T47D (cell line): ENCODE data around the gene SLC6A6.

Experiments used
- DNase-seq, 2 experiments: peaks; one replicate each; pipeline versions ENCODE4 v3.0.0 to v3.0.0-alpha.2; 2011 to 2012; ENCODE audit warnings: low read depth in 1 of 2, low spot score in 1 of 2
- JUND ChIP-seq: IDR thresholded peaks from 2 replicates; pipeline ENCODE4 v1.6.1; 2012; ENCODE audit warnings: low read depth
- in situ Hi-C: cut with HindIII; loops from 2 replicates; pipeline ENCODE4 v1.10.0; 2016; ENCODE audit warnings: low sequenced_read_pairs, low pct_unique_long_range_greater_than_20kb

Gene SLC6A6

DNA sequence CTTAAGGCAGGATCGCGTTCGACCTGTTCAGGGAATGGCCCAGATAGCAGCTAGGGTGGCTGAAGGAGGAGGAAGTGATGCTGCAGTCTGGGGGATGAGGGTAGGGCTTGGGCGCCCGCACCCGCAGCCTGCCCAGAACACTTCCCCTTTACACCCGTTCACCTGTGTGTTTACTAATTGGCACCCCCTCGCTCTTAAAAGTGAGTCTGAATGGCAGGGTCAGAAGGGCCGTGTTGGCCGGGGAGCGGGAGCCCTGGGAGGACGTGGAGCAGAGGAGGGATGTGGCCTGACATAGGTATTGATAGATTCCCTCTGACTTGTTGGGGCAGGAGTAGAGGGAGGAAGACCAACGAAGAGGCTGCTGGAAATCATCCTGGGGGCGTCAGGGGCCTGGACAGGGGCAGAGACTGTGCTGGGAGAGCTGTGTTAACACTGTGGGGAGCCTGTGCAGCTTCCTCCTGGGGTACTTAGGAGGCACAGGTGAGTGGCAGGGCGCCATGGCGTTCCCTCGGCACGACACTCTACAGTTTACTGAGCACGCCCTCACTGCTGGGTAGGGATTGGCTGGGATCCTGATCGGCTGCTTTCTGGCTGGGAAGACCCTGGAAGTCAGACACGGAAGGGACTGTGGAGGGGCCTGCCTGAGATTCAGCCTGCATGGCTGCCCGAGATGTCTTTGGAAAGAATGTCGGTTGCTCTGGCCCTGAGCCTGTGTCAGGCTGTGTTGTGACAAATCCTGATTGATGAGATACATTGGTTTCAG lies 51.7 kb downstream of the SLC6A6 start:
- no peak for TF ChIP-seq JUND
- no peak for DNase-seq
- in situ Hi-C loops: no loop called here

DNA sequence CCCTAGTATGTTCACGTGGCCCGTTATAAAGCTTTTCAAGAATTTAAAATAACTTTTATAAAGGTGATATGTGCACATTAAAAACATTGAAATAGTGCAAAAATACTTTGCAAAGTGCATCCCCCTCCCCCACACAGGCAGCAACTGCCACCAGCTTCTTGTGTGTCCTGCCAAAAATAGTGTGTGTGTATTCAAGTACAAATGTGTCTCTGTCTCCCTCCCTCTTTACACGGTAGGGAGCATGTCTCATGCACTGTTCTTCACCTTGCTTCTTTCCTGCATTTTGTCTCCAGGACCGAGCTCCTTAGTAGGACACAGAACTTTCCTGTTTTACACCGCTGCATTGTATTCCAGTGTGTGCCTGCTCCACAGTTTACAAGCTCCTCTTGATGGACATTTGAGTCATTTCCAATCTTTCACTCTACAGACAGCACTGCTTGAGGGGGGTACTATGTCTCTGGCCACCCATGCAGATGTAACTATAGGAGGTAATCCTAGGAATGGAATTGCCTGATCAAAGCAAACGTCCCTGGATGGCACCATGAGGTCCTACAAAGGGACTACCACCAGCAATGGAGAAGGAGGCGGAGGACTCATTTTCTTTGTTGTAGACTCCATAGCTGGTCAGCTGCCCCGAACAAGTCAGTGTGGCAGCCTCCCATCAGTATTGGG lies 52.4 kb downstream of the SLC6A6 start:
- in situ Hi-C loops: no loop called here
- TF ChIP-seq JUND: no peak
- no peak for DNase-seq

DNA sequence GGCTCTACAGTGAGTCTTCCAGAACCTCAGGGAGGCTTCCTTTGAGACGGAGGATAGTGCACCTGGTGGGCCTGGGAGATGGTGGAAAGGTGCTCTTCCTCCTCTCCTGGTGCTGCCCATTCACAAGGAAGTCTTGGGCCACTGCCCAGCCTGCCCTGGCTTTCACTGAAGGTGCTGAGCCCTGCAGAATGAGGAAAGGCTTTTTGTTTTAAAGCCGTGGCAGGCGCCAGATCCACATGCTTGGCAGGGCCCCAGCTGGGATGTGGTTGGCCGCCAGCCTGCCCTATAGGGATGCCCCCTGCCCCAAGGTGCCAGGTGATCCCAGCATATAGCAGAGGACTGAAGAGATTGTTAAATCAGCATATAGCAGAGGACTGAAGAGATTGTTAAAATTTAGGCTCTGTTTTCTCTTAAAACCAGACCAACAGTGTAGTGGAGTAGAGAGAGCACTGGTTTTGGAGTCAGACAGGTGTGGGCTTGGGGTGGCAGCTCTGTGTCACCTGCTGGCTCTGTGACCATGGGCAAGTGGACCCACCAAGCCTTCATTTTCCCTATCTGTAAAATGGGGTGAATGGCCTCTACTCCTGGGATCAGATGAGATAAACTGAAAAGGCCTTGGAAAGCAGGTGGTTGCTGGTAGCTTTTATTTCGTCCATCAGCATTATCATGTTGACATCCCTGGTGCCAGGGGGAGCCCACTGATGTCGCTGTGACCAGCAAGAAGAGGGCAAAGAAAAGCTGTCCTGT lies 53.3 kb downstream of the SLC6A6 start:
- in situ Hi-C loops: no loop called here
- no peak for DNase-seq
- TF ChIP-seq JUND: no peak

DNA sequence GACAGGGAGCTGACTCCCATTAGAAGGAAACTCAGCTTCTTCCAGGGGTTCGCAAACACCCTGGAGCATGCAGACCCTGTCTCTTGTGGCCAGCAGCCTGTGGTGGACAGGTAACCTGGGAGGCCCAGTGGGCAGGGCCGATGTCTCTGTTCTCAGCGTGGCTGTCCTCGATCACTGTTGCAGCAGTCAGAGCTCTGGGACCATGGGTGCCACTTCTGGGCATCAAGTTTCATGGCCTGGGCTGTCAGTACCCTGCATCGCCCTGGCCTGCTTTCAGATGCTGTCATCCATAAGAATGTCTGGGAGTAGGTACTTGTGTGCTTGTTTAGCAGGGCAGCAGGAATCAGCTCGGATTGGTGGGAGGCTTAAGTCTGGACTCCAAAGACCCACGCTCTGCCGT lies 54.4 kb downstream of the SLC6A6 start:
- no peak for DNase-seq
- in situ Hi-C loops: no loop called here
- TF ChIP-seq JUND: no peak

DNA sequence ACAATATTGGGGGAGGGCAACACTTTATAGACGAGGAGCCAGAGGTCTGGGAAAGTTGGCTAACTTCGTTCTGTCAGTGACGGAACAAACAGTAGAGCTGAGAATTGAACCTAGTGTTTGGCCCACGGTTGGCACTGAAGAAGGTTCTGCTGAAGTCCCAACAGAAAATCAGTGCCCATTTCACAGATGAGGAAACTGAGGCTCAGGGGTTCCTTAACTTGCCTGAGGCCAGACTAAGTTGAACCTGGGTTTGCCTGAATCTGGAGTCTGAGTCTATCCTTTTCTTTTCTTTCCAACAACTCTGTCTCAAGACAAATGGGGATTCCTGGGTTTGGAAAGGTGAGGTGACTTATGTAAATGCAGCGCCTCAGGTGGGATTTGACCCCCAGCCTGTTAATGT lies 55.1 kb downstream of the SLC6A6 start:
- DNase-seq: no peak
- no peak for TF ChIP-seq JUND
- in situ Hi-C loops: no loop called here

DNA sequence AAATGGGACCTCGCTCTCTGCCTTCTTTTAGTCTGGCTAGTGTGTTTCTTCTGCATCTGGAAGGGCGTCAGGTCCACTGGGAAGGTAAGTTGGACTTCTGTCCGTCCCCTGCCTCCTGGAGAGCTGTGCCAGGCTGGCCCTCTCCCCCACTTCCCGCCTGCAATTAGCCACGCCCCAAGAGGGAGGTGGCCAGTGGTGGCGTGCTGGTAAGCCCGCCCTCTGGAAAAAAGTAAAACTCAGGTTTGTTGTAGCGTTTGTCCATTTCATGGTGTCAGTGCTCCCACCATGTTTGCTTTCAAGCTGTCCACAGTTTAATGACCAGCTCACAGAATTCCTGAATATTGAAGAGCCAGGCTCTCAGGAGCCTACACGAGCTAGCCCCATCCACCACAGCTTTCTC lies 55.6 kb downstream of the SLC6A6 start:
- no peak for TF ChIP-seq JUND
- in situ Hi-C loops: no loop called here
- DNase-seq: no peak

DNA sequence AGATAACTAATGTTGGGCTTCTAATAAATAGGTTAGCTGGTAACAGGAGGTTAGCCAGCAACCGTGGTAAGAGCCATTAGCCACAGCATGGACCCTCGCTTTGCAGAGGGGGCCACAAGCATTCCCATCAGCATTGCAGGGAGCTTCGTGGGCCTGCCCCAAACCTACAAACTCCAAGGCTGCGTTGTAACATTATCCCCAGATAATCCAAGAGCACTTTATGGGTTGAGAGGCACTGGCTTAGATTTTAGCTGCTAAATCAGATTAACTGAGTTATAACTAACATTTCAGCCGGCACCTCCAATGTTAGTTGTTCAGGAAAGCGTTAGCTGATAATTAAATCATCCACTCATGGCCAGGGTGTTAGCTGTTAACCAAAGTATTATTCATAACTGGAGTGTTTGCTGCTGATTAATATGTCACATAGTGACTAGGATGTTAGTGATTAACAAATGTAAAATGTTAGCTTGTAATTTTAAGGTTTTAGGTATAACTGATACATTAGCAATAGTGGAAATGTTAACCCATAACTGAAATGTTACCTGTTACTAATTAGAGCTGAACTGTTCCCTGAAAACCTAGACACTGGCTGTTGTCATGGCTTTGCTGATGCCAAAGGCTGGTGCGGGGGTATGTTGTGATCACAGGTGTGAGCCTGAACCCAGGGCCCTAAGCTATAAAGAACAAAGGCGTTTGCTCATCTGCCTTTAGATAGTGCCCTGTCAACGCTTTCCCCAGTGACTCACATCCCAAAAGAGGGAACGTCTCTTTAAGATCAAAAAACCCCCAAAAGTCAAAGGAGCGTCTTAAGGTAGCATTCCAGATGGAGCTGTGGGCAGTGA lies 56.2 kb downstream of the SLC6A6 start:
- no peak for TF ChIP-seq JUND
- in situ Hi-C loops: no loop called here
- DNase-seq: no peak

DNA sequence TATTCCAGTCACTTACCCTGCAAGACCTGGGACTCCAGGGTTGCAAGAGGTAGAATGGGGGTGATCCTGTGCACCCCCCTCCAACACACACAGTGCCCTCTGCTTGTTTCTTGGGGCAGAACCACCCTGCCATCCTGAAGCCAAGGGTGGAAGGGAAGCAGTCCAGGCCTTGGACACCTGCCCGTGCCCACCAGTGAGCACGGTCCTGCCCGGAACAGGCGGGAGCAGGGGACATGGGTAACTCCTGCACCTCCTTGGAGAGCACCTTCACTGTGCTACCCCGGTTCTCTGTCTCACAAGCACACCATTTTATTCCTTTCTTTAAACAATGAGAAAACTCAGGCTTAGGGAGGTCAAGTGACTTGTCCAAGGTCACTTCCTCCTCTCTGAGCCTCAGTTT lies 57.0 kb downstream of the SLC6A6 start:
- TF ChIP-seq JUND: no peak
- DNase-seq: no peak
- in situ Hi-C loops: no loop called here

DNA sequence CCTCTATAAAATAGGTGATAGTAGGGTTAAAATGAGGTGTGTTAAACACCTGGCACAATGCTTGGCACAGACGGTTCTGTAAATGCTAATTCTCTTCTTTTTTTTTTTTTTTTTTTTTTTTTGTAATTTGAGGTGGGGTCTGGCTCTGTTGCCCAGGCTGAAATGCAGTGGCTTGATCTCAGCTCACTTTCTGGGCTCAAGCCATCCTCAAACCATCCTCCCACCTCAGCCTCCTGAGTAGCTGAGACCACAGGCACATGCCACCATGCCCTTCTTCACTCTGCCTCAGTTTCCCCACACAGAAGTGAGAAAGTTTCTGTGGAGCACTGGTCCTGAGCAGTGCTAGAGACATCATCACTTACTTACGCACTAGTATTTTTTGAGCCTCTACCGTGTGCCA lies 57.4 kb downstream of the SLC6A6 start:
- no peak for DNase-seq
- TF ChIP-seq JUND: no peak
- in situ Hi-C loops: no loop called here

DNA sequence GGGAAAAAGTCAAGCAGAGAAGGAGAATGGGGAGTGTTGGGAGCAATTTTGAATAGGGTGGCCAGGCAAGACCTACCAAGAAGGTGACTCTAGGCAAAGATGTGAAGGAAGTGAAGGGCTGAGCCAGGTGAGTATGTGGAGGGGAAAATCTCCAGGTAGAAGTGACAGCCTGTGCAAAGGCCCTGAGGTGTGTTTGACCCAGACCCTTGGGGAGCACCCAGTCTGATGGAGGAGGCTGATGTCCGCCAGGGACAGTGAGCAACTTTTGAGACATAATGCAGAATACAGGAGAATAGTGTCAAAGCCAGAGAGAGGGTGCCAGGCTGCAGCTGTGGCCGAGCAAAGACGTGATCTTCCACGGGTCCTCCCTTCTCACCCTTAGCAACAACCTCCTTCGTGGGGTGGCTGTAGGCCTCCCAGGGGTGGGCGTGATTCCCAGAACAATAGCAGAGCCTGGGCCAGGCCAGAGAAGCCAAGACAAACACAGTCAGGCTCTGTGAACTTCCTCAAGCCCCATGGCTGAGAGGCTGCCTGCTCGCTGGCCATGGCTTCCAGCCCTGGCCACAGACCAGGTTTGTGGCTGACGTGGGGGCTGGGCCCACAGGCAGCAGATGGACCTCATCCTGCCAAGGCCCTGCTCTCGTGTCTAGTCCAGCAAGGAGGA lies 58.1 kb downstream of the SLC6A6 start:
- in situ Hi-C loops: no loop called here
- DNase-seq: peak; percentile 56 to 74
- TF ChIP-seq JUND: no peak

DNA sequence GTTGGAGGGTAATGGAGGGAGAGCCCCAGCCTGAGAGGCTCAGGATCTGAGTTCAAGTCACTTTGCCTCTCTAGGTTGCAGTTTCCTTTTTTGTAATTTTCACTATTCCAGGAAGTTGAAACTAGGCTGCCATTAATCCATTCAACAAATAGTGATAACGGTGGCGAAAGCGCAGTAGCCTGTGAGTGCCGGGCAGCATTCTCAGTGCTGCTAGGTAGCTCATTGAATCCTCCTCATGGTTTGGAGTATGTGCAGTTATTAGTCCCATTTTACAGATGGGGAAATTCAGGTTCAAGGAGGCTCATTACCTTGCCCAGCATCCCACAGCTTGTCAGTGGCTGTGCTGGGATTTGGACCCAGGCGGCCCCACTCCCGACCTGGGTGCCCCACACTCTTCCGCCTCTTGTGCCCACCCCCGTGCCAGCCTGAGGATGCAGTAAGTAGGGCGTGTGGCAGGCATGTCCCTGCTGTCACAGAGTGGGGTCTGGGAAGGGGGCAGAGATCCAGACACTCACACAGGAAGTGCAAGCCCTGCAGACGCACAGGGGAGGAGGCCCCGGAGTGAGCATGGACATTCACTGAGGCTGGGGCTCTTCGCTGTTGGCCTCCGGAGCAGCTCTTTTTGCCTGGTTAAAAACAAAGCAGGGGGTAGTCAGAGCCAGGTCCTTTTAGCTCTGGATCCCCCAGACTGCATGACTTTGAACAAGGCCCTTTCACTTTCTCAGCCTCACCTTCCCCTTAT lies 58.8 kb downstream of the SLC6A6 start:
- TF ChIP-seq JUND: no peak
- DNase-seq: no peak
- in situ Hi-C loops: no loop called here
